Uterus (tissue), 4 donors: ENCODE results near the gene RASL12. TPM values are rescaled to one million over a fixed set of nuclear protein-coding genes. Genes with fewer than 3 reads are reported as not detected.

Experiments used
- DNase-seq, 2 donors: peaks; one replicate each; pipeline ENCODE4 v3.0.0-alpha.2; 2019 to 2020
- H3K27ac ChIP-seq, 2 donors: fragments of 200-600 bp; sonication (generic); 1 replicate in 1 of 2; 2 replicates in 1 of 2; pipeline ENCODE4 v1.5.1; 2016 to 2018
- H3K27me3 ChIP-seq, 2 donors: fragments of 200-600 bp; sonication (generic); one replicate each; pipeline ENCODE4 v1.5.1; 2018 to 2019; ENCODE audit warnings: control low read depth in 1 of 2
- H3K36me3 ChIP-seq, 2 donors: fragments of 200-600 bp; sonication (generic); one replicate each; pipeline ENCODE4 v1.5.1; 2019; ENCODE audit warnings: control low read depth in 1 of 2
- H3K4me1 ChIP-seq, 2 donors: fragments of 200-600 bp; sonication (generic); one replicate each; pipeline ENCODE4 v1.5.1; 2018 to 2019; ENCODE audit warnings: control low read depth in 1 of 2
- H3K4me3 ChIP-seq, 2 donors: fragments of 200-600 bp; sonication (generic); 1 replicate in 1 of 2; 2 replicates in 1 of 2; pipeline ENCODE4 v1.5.1; 2018 to 2019; ENCODE audit warnings: mild to moderate bottlenecking in 1 of 2
- H3K9me3 ChIP-seq, 2 donors: fragments of 200-600 bp; sonication (generic); one replicate each; pipeline ENCODE4 v1.5.1; 2019; ENCODE audit warnings: control low read depth in 1 of 2
- POLR2A ChIP-seq, 2 donors: fragments of 450-650 bp; IDR thresholded peaks; one replicate each; pipeline ENCODE4 v1.6.1; 2016; ENCODE audit warnings: antibody characterized with exemption in 2 of 2, mild to moderate bottlenecking in 1 of 2, moderate library complexity in 1 of 2
- intact Hi-C: fragments of 100-400 bp; cut with DNase I; formaldehyde crosslinking; loops from one replicate; pipeline ENCODE4 v1.15.1; 2023; ENCODE audit warnings: low total_unique reads
- total RNA-seq, 4 donors: library from RNA; depleted of rRNA in 3 of 4; stranded (reverse); fragments of >200 nt in 3 of 4; gene quantifications; one replicate each; pipeline versions ENCODE4 v1.1.0 to v1.2.4, GENCODE V29; 2014 to 2023
- TF ChIP-seq, protein P1 (sequence below), 4 experiments: fragments of 200-600 bp in 2 of 4; fragments of 450-650 bp in 2 of 4; sonication (generic) in 2 of 4; IDR thresholded peaks; one replicate each; pipeline ENCODE4 v1.5.1; 2016 to 2019; ENCODE audit warnings: antibody characterized with exemption in 4 of 4, mild to moderate bottlenecking in 2 of 4, moderate library complexity in 1 of 4
- donor health status: DM: yes; HTN: yes; CAD: no.

The RASL12 gene
- total RNA-seq, 4 donors from 2014 or later: 65.3 to 116 (median 76.6) TPM

DNA sequence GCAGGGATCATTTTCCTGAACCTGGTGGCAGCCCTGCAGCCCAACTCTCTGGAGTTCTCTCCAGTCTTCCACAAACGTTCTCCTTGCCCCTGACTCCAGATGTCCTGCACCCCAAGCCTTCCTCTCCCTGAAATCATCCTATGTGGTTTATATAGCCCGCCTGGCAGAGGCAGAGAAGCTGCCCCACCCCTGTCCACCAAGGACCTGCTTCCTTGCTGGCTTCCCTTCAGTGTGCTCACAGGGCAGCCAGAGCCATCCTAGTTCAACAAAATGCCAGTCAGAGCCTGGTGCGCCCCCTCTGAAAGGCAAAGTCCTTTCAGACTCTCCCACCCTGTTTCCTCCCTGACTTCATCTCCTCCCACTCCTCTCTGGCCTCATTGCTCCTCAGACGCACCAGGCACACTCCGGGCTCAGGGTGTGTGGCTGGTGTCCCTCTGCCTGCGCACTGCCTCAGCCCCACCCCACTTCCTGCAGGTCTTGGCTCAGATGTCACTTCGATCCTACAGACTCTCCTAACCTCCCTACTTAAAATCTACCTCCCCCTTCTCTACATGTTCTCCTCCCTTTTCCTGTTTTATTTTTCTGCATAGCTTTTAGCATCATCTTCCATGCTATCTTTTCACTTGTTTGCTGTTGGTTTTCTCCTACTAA is 14.6 kb upstream of the RASL12 start:
- intact Hi-C loops: loop anchor here (10.0 kb wide), 1 partner anchor 48 kb away; no protein-coding TSS in a partner anchor

DNA sequence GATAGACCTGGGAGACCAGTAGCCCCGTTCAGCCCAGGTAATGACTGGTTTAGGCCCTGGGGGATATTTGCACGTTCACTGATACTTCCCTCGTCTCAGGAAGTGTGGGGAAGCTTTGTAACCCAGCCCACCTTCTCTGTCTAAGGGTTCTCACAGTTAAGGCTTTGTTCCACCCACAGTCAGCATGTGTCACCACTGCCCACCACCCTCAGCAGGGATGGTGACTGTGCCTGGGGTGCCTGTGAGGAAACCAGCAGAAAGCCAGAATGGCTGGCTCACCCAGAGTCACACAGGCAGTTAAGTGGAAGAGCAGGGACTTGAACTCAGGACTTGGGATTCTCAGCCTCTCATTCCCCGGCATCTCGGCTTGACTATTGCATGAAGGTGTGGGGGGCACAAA is 14.0 kb upstream of the RASL12 start:
- no peak for DNase-seq
- Histone ChIP-seq H3K4me3 (no peak overlapping the region), H3K27me3 (no peaks in the 10 kb centered on the region), H3K9me3 (no peaks in the 10 kb centered on the region), H3K36me3 (no peaks in the 10 kb centered on the region), H3K4me1 (peaks cover 6 to 21% of the 10 kb centered on the region in 2 donors), H3K27ac (peak overlapping the region; percentile 72 to 74)
- TF ChIP-seq, protein P1, sequence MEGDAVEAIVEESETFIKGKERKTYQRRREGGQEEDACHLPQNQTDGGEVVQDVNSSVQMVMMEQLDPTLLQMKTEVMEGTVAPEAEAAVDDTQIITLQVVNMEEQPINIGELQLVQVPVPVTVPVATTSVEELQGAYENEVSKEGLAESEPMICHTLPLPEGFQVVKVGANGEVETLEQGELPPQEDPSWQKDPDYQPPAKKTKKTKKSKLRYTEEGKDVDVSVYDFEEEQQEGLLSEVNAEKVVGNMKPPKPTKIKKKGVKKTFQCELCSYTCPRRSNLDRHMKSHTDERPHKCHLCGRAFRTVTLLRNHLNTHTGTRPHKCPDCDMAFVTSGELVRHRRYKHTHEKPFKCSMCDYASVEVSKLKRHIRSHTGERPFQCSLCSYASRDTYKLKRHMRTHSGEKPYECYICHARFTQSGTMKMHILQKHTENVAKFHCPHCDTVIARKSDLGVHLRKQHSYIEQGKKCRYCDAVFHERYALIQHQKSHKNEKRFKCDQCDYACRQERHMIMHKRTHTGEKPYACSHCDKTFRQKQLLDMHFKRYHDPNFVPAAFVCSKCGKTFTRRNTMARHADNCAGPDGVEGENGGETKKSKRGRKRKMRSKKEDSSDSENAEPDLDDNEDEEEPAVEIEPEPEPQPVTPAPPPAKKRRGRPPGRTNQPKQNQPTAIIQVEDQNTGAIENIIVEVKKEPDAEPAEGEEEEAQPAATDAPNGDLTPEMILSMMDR (IDR thresholded peaks at IDR 0.05): no peak
- TF ChIP-seq POLR2A (IDR thresholded peaks at IDR 0.05): no peak
- intact Hi-C loops: loop anchor here (10.0 kb wide), 1 partner anchor 47 kb away; no protein-coding TSS in a partner anchor

More for the DNA sequence above, 14.6 kb upstream of the RASL12 start:
- no peaks in the 10 kb centered on the region for H3K9me3 ChIP-seq
- H3K4me1 ChIP-seq: peaks cover 10 to 21% of the 10 kb centered on the region in 2 donors
- peak in 1 of 2 donors; percentile 15 for TF ChIP-seq POLR2A (IDR thresholded peaks at IDR 0.05)
- TF ChIP-seq, protein P1 (IDR thresholded peaks at IDR 0.05): no peak
- H3K27ac ChIP-seq: peak overlapping the region; percentile 72 to 74
- no peak for DNase-seq
- H3K36me3 ChIP-seq: no peaks in the 10 kb centered on the region
- no peak overlapping the region for H3K4me3 ChIP-seq
- H3K27me3 ChIP-seq: no peaks in the 10 kb centered on the region

DNA sequence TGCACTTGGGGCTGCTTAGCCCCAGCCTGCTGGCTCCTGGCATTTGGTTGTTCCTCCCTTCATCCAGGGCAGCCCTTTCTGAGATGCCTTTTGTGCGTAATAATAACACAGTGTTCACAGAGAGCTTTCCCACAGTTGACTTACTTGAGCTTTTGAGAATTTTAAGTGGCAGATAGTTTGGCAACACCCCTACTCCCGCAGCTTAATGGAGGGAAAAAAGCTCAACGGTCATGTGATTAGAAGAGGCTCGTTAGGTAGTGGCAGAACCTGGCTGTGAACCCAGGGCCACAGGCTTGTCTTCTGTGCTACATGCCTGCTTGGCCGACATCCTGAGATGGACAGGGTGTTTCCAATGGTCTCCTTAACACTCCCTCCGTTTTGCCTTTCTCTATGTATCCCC is 13.5 kb upstream of the RASL12 start:
- peaks cover 6 to 25% of the 10 kb centered on the region in 2 donors for H3K4me1 ChIP-seq
- H3K9me3 ChIP-seq: no peaks in the 10 kb centered on the region
- intact Hi-C loops: loop anchor here (10.0 kb wide), 1 partner anchor 46 kb away; no protein-coding TSS in a partner anchor
- TF ChIP-seq POLR2A (IDR thresholded peaks at IDR 0.05): no peak
- TF ChIP-seq, protein P1 (IDR thresholded peaks at IDR 0.05): no peak
- H3K27ac ChIP-seq: peak overlapping the region; percentile 72 to 74
- H3K36me3 ChIP-seq: no peaks in the 10 kb centered on the region
- H3K27me3 ChIP-seq: no peaks in the 10 kb centered on the region
- no peak overlapping the region for H3K4me3 ChIP-seq
- no peak for DNase-seq

DNA sequence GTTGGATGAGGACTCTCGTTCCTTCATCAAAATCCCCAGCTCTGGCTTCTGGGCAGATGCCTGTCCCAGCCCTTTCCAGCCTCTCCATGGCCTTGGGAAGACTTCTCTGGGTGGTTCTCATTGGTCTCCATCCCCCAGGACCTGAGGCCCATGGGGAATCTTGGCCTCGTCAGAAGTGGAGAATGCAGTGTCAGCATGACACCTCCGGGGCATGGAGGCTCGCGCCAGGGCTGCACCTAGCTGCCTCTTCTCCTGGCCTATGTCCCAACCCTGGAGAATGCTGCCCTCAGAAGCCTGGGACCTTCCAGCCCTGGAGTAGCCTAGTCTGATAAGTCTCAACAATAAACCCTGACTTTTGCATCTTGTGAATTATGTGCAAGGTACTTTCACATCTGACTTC is 11.8 kb upstream of the RASL12 start:
- Histone ChIP-seq H3K4me1 (peaks cover 6 to 25% of the 10 kb centered on the region in 2 donors), H3K9me3 (no peaks in the 10 kb centered on the region), H3K4me3 (no peak overlapping the region), H3K27me3 (no peaks in the 10 kb centered on the region), H3K36me3 (no peaks in the 10 kb centered on the region), H3K27ac (no peak overlapping the region)
- no peak for DNase-seq
- TF ChIP-seq, protein P1 (IDR thresholded peaks at IDR 0.05): no peak
- TF ChIP-seq POLR2A (IDR thresholded peaks at IDR 0.05): no peak
- intact Hi-C loops: no loop called here

DNA sequence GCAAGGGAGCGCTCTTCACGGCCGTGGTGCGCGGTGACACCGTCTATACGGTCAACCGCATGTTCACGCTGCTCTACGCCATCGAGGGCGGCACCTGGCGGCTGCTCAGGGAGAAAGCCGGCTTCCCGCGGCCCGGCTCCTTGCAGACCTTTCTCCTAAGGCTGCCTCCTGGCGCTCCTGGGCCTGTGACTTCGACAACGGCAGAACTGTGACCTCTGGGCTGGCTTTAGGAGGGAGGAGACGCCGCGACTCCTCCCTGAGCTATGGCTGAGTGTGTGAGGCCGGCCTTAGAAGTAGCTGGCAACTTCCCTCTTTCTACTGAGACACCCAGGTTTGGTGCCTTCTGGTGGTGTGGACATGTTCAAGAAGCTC is 10.2 kb upstream of the RASL12 start:
- peak; percentile 79 to 80 for DNase-seq

More for the DNA sequence above, 10.2 kb upstream of the RASL12 start:
- H3K36me3 ChIP-seq: no peaks in the 10 kb centered on the region
- H3K27ac ChIP-seq: no peak overlapping the region
- TF ChIP-seq, protein P1 (IDR thresholded peaks at IDR 0.05): peak; percentile 65 to 84 (median 78)
- TF ChIP-seq POLR2A (IDR thresholded peaks at IDR 0.05): no peak
- intact Hi-C loops: no loop called here
- H3K4me3 ChIP-seq: no peak overlapping the region
- peaks cover 6 to 23% of the 10 kb centered on the region in 2 donors for H3K4me1 ChIP-seq
- H3K27me3 ChIP-seq: no peaks in the 10 kb centered on the region
- no peaks in the 10 kb centered on the region for H3K9me3 ChIP-seq
